ENCODE data around the gene RGL4.
"Not testable (repeated sequence)": the region's sequence is repeated elsewhere in the genome, so short reads cannot be mapped to it uniquely, and the experiment has no call there.

The RGL4 gene, protein sequence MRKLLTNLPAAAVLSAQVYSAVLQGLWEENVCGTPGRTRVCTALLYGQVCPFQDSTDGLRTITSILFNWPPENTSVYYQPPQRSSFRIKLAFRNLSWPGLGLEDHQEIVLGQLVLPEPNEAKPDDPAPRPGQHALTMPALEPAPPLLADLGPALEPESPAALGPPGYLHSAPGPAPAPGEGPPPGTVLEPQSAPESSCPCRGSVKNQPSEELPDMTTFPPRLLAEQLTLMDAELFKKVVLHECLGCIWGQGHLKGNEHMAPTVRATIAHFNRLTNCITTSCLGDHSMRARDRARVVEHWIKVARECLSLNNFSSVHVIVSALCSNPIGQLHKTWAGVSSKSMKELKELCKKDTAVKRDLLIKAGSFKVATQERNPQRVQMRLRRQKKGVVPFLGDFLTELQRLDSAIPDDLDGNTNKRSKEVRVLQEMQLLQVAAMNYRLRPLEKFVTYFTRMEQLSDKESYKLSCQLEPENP

DNA sequence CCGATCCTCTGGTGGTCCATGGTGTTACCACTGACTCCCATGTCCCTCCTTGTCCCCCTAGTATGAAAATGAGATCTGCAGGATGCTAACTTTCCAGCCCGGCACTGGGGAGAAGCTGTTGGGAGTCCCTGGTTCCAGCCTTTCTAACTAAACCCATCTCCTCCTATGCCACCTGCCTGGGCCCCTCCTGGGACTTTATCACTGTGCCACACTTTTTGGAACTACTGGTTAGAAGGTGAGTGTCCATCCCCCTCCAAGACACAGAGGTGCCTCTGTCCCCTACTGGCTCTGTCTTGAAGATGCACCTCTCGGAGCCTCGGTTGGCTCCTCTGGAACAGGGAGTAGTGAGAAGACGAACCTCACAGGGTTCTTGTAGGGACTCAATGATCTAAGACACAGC is at the start of gene RGL4:
RGL4 (plus strand) TSS at position 301 of the 400 bp plus-strand sequence. CDS start 1,018 bp downstream, outside the sequence.
- Histone ChIP-seq H3K36me3 (ENCODE audit: control insufficient read depth, insufficient read depth, low read length) (no peaks in the 10 kb centered on the region), H3K27ac (no peak within 1 kb of the TSS)
- TF ChIP-seq, protein P1, sequence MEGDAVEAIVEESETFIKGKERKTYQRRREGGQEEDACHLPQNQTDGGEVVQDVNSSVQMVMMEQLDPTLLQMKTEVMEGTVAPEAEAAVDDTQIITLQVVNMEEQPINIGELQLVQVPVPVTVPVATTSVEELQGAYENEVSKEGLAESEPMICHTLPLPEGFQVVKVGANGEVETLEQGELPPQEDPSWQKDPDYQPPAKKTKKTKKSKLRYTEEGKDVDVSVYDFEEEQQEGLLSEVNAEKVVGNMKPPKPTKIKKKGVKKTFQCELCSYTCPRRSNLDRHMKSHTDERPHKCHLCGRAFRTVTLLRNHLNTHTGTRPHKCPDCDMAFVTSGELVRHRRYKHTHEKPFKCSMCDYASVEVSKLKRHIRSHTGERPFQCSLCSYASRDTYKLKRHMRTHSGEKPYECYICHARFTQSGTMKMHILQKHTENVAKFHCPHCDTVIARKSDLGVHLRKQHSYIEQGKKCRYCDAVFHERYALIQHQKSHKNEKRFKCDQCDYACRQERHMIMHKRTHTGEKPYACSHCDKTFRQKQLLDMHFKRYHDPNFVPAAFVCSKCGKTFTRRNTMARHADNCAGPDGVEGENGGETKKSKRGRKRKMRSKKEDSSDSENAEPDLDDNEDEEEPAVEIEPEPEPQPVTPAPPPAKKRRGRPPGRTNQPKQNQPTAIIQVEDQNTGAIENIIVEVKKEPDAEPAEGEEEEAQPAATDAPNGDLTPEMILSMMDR (IDR thresholded peaks at IDR 0.05), result no peak

DNA sequence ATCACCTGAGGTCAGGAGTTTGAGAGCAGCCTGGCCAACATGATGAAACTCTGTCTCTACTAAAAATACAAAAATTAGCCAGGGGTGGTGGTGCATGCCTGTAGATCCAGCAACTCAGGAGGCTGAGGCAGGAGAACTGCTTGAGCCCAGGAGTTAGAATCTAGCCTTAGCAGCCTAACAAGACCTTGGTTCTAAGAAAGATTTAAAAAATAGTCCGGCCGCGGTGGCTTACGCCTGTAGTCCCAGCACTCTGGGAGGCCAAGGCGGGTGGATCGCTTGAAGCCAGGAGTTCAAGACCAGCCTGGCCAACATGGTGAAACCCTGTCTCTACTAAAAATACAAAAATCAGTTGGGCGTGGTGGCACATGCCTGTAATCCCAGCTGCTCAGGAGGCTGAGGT is 44.3 kb upstream of the RGL4 start:
- H3K27ac ChIP-seq; H3K4me1 ChIP-seq; H3K4me3 ChIP-seq (ENCODE audit: low read depth, low read length); H3K27me3 ChIP-seq (ENCODE audit: control insufficient read depth, insufficient read depth, low read length); H3K4me2 ChIP-seq (ENCODE audit: low read length); H3K79me2 ChIP-seq; H3K9ac ChIP-seq; H3K36me3 ChIP-seq (ENCODE audit: control insufficient read depth, insufficient read depth, low read length); H2AFZ ChIP-seq; H3K9me3 ChIP-seq (ENCODE audit: control insufficient read depth, low read length): not testable (repeated sequence)

More for the DNA sequence above, at the start of gene RGL4:
- no peak within 1 kb of the TSS for H3K4me2 ChIP-seq (ENCODE audit: low read length)
- H3K4me1 ChIP-seq, result no peaks in the 10 kb centered on the region
- no peak within 1 kb of the TSS for H2AFZ ChIP-seq
- H3K27me3 ChIP-seq (ENCODE audit: control insufficient read depth, insufficient read depth, low read length), result no peaks in the 10 kb centered on the region
- H3K9me3 ChIP-seq (ENCODE audit: control insufficient read depth, low read length), result no peaks in the 10 kb centered on the region
- no peak within 1 kb of the TSS for H3K4me3 ChIP-seq (ENCODE audit: low read depth, low read length)
- peaks cover 5% of the 10 kb centered on the region for H3K79me2 ChIP-seq
- no peak within 1 kb of the TSS for H3K9ac ChIP-seq

DNA sequence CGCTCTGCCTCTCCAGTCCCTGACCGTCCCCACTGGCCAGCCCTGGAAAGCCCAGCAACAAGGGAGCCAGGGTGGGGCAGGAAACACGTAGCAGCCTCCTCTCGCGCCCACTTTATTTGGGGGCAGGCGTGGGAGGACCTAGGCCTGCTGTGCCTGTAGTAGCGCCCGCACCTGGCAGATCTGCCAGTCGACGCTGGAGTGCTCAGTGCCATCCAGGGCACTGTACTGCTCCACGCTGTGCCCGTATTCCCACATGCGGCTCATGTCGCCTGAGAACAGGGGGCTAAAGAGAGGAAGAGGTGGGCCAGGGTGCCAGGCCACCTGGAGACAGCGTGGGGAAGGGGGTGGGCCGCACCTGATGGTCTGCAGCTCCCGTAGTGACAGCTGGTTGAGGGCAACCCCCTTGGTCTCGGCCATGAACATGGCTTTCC is 41.7 kb upstream of the RGL4 start:
- H3K9me3 ChIP-seq (ENCODE audit: control insufficient read depth, low read length), result no peaks in the 10 kb centered on the region
- H3K27ac ChIP-seq, result no peak overlapping the region
- no peaks in the 10 kb centered on the region for H3K27me3 ChIP-seq (ENCODE audit: control insufficient read depth, insufficient read depth, low read length)
- H3K36me3 ChIP-seq (ENCODE audit: control insufficient read depth, insufficient read depth, low read length), result no peaks in the 10 kb centered on the region
- no peaks in the 10 kb centered on the region for H3K4me1 ChIP-seq
- no peak overlapping the region for H2AFZ ChIP-seq
- no peak overlapping the region for H3K9ac ChIP-seq
- TF ChIP-seq, protein P1 (IDR thresholded peaks at IDR 0.05), result no peak
- H3K79me2 ChIP-seq, result no peaks in the 10 kb centered on the region
- H3K4me3 ChIP-seq (ENCODE audit: low read depth, low read length), result no peak overlapping the region
- H3K4me2 ChIP-seq (ENCODE audit: low read length), result no peak overlapping the region

DNA sequence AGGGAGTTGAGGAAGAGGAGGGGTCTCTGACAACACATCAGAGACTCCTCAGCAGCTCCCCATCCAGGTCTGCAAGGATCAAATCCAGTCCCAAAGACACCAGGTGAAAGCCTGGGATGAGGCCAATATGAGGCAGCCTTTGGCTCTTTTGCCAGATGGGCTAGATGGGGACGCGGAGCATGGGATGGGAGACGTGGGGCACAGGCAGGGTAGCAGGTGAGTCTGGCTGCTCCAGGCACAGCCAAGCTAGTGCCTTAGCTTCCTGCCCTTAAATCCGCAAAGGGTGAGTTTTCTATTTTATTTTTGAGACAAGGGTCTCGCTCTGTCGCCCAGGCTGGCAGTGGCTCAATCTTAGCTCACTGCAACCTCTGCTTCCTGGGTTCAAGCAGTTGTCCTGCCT is 39.1 kb upstream of the RGL4 start:
- Histone ChIP-seq H3K9me3 (ENCODE audit: control insufficient read depth, low read length) (no peaks in the 10 kb centered on the region), H3K27ac (no peak overlapping the region), H3K36me3 (ENCODE audit: control insufficient read depth, insufficient read depth, low read length) (no peaks in the 10 kb centered on the region), H3K9ac (no peak overlapping the region), H3K4me3 (ENCODE audit: low read depth, low read length) (no peak overlapping the region), H2AFZ (no peak overlapping the region), H3K4me1 (no peaks in the 10 kb centered on the region), H3K27me3 (ENCODE audit: control insufficient read depth, insufficient read depth, low read length) (no peaks in the 10 kb centered on the region), H3K79me2 (no peaks in the 10 kb centered on the region), H3K4me2 (ENCODE audit: low read length) (no peak overlapping the region)
- TF ChIP-seq, protein P1 (IDR thresholded peaks at IDR 0.05), result no peak

DNA sequence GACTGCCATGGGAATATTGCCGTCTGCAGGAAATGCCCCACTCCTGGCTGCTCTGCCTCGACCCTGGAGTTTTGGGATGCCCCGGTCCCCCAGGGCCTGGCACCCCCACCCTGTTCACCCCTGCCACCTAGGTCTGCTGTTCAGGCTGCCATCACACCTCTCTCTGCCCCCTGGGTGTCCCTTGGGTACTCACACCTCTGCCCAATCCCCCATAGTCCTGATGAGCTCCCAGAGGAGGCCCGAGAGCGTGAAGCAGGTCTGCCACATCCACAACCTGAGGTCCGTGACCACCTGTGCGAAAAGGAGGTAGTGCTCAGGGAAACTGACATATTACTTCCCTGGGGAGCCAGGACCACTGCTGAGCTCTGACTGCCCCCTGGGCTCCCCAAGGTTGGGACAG is 38.5 kb upstream of the RGL4 start:
- no peaks in the 10 kb centered on the region for H3K36me3 ChIP-seq (ENCODE audit: control insufficient read depth, insufficient read depth, low read length)
- H2AFZ ChIP-seq, result no peak overlapping the region
- H3K79me2 ChIP-seq, result no peaks in the 10 kb centered on the region
- no peaks in the 10 kb centered on the region for H3K4me1 ChIP-seq
- no peaks in the 10 kb centered on the region for H3K27me3 ChIP-seq (ENCODE audit: control insufficient read depth, insufficient read depth, low read length)
- H3K4me2 ChIP-seq (ENCODE audit: low read length), result no peak overlapping the region
- no peak overlapping the region for H3K27ac ChIP-seq
- H3K9ac ChIP-seq, result no peak overlapping the region
- TF ChIP-seq, protein P1 (IDR thresholded peaks at IDR 0.05), result no peak
- H3K9me3 ChIP-seq (ENCODE audit: control insufficient read depth, low read length), result no peaks in the 10 kb centered on the region
- no peak overlapping the region for H3K4me3 ChIP-seq (ENCODE audit: low read depth, low read length)
